PC-3 (cell line): ENCODE measurements around the gene PSMC3IP.

ENCODE experiments used
- CTCF ChIP-seq: fragments of 300-600 bp; sonication (generic); conservative IDR thresholded peaks from 2 replicates; pipeline ENCODE4 v1.5.1; 2017; ENCODE audit warnings: antibody characterized with exemption, low read depth, mild to moderate bottlenecking, low read length
- EZH2 ChIP-seq: fragments of 300-600 bp; sonication (generic); IDR thresholded peaks from one replicate; pipeline ENCODE4 v1.6.1; 2017; ENCODE audit warnings: antibody characterized with exemption, mild to moderate bottlenecking, low read length; ENCODE audit not compliant: unreplicated experiment

- TF ChIP-seq EZH2: no peak
- no peak for TF ChIP-seq CTCF
Measured at GRCh38 chr17:42568341-42569111, 9.0 kb downstream of the PSMC3IP start.
